Panc1 (cell line): Measurements from ENCODE around the gene TWF2. TPM values are rescaled to one million over a fixed set of nuclear protein-coding genes. Genes with fewer than 3 reads are reported as not detected.
A peak's percentile ranks its signal among the peaks of the same experiment; 100 is the strongest.

Experiments used
- ATAC-seq: fragments of 200-7000 bp; cut with Tn5 transposase; 2 replicates; pipeline ENCODE4 v1.9.1; 2020; ENCODE audit warnings: mild to moderate bottlenecking, moderate library complexity
- BruUV-seq: library from RNA; stranded (reverse); fragments of 400-500 nt; replicated peaks from 2 replicates; lab custom pipeline; 2021; lab: Mats Ljungman, UMichigan
- CTCF ChIA-PET: fragments of 300-600 bp; sonication (Branson Sonifier 250); formaldehyde crosslinking; loops from one replicate; lab custom pipeline; 2022; ENCODE audit warnings: antibody characterized with exemption; lab: Charles Lee
- POLR2A ChIA-PET: fragments of 300-600 bp; sonication (Branson Sonifier 250); formaldehyde crosslinking; loops from one replicate; lab custom pipeline; 2022; ENCODE audit warnings: antibody characterized with exemption; lab: Charles Lee
- DNase-seq: peaks from one replicate; pipeline ENCODE4 v3.0.0-alpha.2; 2010; ENCODE audit warnings: low read depth, low spot score
- H3K27ac ChIP-seq: 2 replicates; pipeline ENCODE4 v1.5.1; 2011; ENCODE audit warnings: mild to moderate bottlenecking, low read length, inconsistent platforms
- H3K27me3 ChIP-seq: fragments of 200-500 bp; sonication (Bioruptor generic); 2 replicates; pipeline ENCODE4 v1.6.0; 2014; ENCODE audit warnings: low read length, inconsistent platforms; ENCODE audit not compliant: control insufficient read depth, insufficient read depth
- H3K36me3 ChIP-seq: fragments of 200-500 bp; sonication (Bioruptor generic); 2 replicates; pipeline ENCODE4 v1.5.1; 2014; ENCODE audit warnings: inconsistent platforms, mild to moderate bottlenecking, low read length, moderate library complexity; ENCODE audit not compliant: control insufficient read depth, insufficient read depth
- H3K4me1 ChIP-seq: 2 replicates; pipeline ENCODE4 v1.5.1; 2011; ENCODE audit warnings: inconsistent platforms, mild to moderate bottlenecking, low read length, moderate library complexity; ENCODE audit not compliant: control insufficient read depth, insufficient read depth
- H3K4me3 ChIP-seq, 2 experiments: 2 replicates each; pipeline ENCODE4 v1.5.1; 2011 to 2012; ENCODE audit warnings: low read depth in 2 of 2, low read length in 2 of 2, mild to moderate bottlenecking in 2 of 2, inconsistent platforms in 1 of 2, moderate library complexity in 1 of 2
- H3K9me3 ChIP-seq: fragments of 200-500 bp; sonication (Bioruptor generic); 2 replicates; pipeline ENCODE4 v1.5.1; 2014; ENCODE audit warnings: low read depth, mild to moderate bottlenecking, inconsistent platforms, low read length, moderate library complexity; ENCODE audit not compliant: control insufficient read depth, insufficient read depth
- POLR2AphosphoS5 ChIP-seq: IDR thresholded peaks from 2 replicates; pipeline ENCODE4 v1.6.1; 2012; ENCODE audit warnings: mild to moderate bottlenecking, low read depth, low read length, moderate library complexity
- SIN3A ChIP-seq: IDR thresholded peaks from 2 replicates; pipeline ENCODE4 v1.6.1; 2012; ENCODE audit warnings: low read depth, mild to moderate bottlenecking, low read length, moderate library complexity, borderline replicate concordance; ENCODE audit not compliant: insufficient read depth
- TCF7L2 ChIP-seq: IDR thresholded peaks from 2 replicates; pipeline ENCODE4 v1.6.1; 2011; ENCODE audit warnings: mild to moderate bottlenecking, low read depth, low read length, inconsistent platforms
- in situ Hi-C: cut with HindIII; loops from 2 replicates; pipeline ENCODE4 v1.10.0; 2016; ENCODE audit warnings: low sequenced_read_pairs, low pct_unique_long_range_greater_than_20kb
- intact Hi-C: fragments of 100-400 bp; cut with micrococcal nuclease; formaldehyde crosslinking; loops from one replicate; pipeline ENCODE4 v1.10.0; 2022; ENCODE audit not compliant: unreplicated experiment
- total RNA-seq: library from RNA; stranded (reverse); gene quantifications from one replicate; pipeline ENCODE4 v1.2.1, GENCODE V29; 2021; ENCODE audit not compliant: unreplicated experiment
- TF ChIP-seq, protein P1 (sequence below), 2 experiments: IDR thresholded peaks; 2 replicates each; pipeline ENCODE4 v1.6.1; 2011 to 2012; ENCODE audit warnings: low read depth in 2 of 2, control low read depth in 1 of 2, low read length in 1 of 2, mild to moderate bottlenecking in 1 of 2, moderate library complexity in 1 of 2; ENCODE audit not compliant: insufficient read depth in 1 of 2
- TF ChIP-seq, protein P2 (sequence below): fragments of 450-650 bp; IDR thresholded peaks from 2 replicates; pipeline ENCODE4 v1.5.1; 2017; ENCODE audit warnings: mild to moderate bottlenecking

Gene TWF2
- total RNA-seq, 1 experiment from 2014 or later = 51.9 TPM

DNA sequence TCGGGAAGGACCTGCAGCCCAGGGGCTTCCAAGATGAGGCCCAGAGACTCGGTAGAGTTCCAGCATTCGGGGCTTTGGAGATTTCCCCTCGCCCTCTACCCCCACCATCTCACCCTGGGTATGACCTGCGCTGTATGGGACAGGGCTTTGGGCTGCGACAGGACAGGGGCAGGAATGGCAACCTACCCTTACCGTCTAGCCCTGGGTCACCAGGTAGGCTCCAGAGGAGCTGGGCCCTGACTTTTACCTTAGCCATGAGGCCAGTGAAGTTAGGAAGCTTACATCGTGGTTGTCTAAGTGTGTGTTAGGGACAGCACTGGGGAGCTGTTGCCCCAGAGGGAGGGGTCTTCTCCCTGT, 7.3 kb upstream of the TWF2 start:
- H3K4me1 ChIP-seq = no peaks in the 10 kb centered on the region; the same call in none of the 2 replicates
- peak overlapping the region; percentile 65 for H3K27ac ChIP-seq
- DNase-seq (no peak), ATAC-seq (peak; percentile 28)
- H3K9me3 ChIP-seq = no peaks in the 10 kb centered on the region
- no peak for TF ChIP-seq TCF7L2
- TF ChIP-seq, protein P1, sequence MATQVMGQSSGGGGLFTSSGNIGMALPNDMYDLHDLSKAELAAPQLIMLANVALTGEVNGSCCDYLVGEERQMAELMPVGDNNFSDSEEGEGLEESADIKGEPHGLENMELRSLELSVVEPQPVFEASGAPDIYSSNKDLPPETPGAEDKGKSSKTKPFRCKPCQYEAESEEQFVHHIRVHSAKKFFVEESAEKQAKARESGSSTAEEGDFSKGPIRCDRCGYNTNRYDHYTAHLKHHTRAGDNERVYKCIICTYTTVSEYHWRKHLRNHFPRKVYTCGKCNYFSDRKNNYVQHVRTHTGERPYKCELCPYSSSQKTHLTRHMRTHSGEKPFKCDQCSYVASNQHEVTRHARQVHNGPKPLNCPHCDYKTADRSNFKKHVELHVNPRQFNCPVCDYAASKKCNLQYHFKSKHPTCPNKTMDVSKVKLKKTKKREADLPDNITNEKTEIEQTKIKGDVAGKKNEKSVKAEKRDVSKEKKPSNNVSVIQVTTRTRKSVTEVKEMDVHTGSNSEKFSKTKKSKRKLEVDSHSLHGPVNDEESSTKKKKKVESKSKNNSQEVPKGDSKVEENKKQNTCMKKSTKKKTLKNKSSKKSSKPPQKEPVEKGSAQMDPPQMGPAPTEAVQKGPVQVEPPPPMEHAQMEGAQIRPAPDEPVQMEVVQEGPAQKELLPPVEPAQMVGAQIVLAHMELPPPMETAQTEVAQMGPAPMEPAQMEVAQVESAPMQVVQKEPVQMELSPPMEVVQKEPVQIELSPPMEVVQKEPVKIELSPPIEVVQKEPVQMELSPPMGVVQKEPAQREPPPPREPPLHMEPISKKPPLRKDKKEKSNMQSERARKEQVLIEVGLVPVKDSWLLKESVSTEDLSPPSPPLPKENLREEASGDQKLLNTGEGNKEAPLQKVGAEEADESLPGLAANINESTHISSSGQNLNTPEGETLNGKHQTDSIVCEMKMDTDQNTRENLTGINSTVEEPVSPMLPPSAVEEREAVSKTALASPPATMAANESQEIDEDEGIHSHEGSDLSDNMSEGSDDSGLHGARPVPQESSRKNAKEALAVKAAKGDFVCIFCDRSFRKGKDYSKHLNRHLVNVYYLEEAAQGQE (IDR thresholded peaks at IDR 0.05; ENCODE audit: insufficient read depth in 1 of 2, low read depth in 2 of 2, low read length in 1 of 2) = no peak
- TF ChIP-seq SIN3A = no peak
- TF ChIP-seq, protein P2, sequence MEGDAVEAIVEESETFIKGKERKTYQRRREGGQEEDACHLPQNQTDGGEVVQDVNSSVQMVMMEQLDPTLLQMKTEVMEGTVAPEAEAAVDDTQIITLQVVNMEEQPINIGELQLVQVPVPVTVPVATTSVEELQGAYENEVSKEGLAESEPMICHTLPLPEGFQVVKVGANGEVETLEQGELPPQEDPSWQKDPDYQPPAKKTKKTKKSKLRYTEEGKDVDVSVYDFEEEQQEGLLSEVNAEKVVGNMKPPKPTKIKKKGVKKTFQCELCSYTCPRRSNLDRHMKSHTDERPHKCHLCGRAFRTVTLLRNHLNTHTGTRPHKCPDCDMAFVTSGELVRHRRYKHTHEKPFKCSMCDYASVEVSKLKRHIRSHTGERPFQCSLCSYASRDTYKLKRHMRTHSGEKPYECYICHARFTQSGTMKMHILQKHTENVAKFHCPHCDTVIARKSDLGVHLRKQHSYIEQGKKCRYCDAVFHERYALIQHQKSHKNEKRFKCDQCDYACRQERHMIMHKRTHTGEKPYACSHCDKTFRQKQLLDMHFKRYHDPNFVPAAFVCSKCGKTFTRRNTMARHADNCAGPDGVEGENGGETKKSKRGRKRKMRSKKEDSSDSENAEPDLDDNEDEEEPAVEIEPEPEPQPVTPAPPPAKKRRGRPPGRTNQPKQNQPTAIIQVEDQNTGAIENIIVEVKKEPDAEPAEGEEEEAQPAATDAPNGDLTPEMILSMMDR = no peak
- no peak for TF ChIP-seq POLR2AphosphoS5
- H3K4me3 ChIP-seq = peak overlapping the region; percentile 52 to 65
- in situ Hi-C loops (no loop called here), intact Hi-C loops (no loop called here)
- no peaks in the 10 kb centered on the region for H3K27me3 ChIP-seq
- ChIA-PET CTCF (no interaction called here), POLR2A (interaction anchor here (0.5 kb wide), 1 partner anchor 27 kb away, joined by 3 read pairs; no protein-coding TSS in a partner anchor)
- H3K36me3 ChIP-seq = no peaks in the 10 kb centered on the region
- no TSS peak for BruUV-seq

DNA sequence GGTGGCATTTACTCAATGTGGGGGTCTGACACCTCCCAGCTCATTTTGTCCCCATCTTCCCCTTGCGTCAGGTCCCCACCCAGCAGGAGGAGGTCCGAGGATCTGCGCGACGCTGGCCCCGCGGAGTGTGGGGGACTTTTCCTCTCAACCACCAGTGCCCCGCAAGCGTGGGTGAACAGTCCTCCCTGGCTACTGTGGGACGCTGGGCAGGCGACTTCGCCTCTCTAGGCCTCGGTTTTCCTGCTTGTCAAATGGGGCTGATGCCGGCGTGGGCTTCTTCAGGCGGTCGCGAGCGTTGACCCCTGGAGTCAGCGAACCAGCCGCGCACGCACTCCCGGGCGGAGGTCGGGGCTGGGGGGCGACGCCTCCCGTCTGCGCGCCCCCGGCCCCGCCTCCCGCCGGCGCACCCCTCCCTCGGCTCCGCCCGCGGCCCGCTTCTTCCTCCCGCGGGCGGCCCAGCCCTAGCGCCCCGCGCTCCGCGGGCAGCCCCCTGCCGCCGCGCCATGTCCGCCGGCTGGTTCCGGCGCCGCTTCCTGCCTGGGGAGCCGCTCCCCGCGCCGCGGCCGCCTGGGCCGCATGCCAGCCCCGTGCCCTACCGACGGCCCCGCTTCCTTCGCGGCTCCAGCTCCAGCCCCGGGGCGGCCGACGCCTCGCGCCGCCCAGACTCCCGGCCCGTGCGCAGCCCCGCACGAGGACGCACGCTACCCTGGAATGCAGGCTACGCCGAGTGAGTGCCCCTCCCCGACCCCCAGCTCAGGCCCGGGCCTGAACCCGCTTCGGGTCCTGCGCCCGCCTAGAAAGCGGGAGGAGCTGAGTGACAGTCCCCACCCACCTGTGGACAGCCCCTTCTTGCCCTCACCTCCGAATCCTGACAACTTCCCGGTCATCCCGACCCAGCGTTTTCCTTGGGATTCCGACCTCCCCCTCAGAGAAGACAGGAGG, 6.6 kb upstream of the TWF2 start, which contains the start of gene PPM1M:
Gene PPM1M, plus strand, starts transcription at position 438 of the 942 bp plus-strand sequence. Its CDS starts 66 bp downstream, at position 504.
- ChIA-PET CTCF (no interaction called here), POLR2A (no interaction called here)
- Histone ChIP-seq H3K4me1 (peaks cover 3% of the 10 kb centered on the region), H3K27me3 (no peaks in the 10 kb centered on the region), H3K36me3 (no peaks in the 10 kb centered on the region), H3K27ac (peak within 1 kb of the TSS; percentile 65), H3K4me3 (peak within 1 kb of the TSS; percentile 52 to 65), H3K9me3 (no peaks in the 10 kb centered on the region)
- ATAC-seq (peak; percentile 83), DNase-seq (no peak)
- TF ChIP-seq POLR2AphosphoS5 (no peak), TCF7L2 (no peak), SIN3A (peak; percentile 36; the same call in 1 of the 2 replicates)
- in situ Hi-C loops (no loop called here), intact Hi-C loops (no loop called here)
- no TSS peak for BruUV-seq
